HG03196 (cell line): ENCODE results near the gene REG1A.

ENCODE experiments used
- ATAC-seq: cut with Tn5 transposase; IDR thresholded peaks from one replicate; pipeline ENCODE4 v1.9.1; 2021; ENCODE audit not compliant: unreplicated experiment

REG1A gene

DNA sequence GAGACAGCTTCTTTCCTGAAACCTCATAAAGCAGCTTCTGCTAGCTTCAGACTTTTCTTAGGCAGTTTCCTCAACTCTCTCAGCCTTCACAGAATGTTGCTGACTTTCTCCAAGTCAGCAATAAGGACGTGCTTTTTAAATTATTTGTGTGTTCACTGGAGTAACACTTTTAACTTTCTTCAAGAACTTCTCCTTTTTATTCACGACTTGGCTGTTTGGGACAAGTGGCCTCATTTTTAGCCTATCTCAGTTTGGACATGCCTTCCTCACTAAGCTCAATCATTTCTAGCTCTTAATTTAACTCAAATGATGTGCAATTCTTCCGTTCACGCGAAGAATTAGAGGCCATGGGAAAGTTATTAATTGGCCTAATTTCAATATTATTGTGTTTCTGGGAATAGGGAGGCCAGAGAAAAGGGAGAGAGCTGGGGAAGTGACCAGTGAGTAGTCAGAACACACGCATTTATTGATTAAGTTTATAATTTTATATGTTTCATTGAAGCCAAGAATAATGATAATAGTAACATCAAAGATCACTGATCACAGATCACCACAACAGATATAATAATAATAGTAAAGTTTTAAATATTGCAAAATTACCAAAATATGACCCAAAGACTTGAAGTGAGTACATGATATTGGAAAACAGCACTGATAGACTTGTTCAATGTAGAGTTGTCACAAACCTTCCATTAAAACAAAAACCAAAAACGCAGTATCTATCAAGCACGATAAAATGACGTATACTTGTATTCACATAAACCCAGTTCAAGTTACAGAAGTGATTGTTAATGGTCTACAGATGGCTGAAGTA, 4.8 kb downstream of the REG1A start:
- no peak for ATAC-seq

DNA sequence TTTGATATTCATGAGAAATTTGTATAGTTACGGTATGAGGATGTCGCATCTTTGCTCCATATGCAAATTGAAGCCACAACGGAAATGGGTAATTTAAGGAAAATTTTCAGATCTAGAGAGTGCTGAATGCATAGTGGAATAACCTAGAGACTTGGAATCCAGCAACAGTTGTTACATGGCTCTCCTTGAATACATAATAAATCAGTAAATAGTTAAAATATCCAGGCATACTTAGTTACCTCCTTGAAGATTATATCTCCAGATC, 5.4 kb downstream of the REG1A start:
- no peak for ATAC-seq

DNA sequence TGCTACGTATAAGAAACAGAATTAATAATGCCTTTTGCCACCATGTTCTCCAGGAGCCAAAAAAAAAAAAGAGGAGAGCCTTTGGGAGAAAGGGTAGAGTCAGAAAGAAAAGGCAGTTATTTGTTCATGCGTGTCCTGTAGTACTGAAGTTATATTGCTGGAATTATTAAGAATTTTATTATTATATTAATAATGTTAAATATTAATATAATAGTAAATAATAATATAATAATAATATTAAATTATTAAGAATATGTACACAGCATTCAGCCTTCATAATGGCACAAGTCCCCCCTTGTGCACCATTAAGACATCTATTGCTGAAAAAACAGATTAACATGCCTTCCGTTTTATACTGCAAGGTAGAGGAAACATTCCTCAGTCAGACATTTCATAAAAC, 8.1 kb downstream of the REG1A start:
- ATAC-seq = no peak

GRCh38 chr2:79129260-79129659, 9.0 kb downstream of the REG1A start:
- ATAC-seq = no peak

- no peak for ATAC-seq
Observed at GRCh38 chr2:79129804-79130203, 9.5 kb downstream of the REG1A start.

GRCh38 chr2:79131687-79132086, 11.4 kb downstream of the REG1A start:
- ATAC-seq = no peak

DNA sequence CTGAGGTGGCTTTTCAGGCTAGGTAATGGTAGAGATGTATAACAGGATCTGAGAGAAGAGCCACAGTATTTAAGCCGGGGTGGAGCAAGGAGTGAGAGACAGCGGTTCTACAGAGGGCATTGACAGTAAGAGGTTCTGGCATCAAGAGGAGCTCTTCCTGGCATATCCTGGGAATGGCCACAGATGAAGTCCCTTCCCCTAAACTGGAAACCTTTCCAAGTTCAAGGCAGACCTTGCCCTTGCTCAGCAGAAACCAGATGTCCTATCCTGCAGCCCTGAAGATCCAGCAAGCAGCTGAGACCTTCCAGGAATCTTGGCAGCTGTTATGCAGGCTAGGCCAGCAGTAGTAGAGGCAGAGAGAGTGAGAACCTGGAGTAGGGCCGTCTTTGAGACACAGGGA, 18.1 kb downstream of the REG1A start:
- no peak for ATAC-seq

DNA sequence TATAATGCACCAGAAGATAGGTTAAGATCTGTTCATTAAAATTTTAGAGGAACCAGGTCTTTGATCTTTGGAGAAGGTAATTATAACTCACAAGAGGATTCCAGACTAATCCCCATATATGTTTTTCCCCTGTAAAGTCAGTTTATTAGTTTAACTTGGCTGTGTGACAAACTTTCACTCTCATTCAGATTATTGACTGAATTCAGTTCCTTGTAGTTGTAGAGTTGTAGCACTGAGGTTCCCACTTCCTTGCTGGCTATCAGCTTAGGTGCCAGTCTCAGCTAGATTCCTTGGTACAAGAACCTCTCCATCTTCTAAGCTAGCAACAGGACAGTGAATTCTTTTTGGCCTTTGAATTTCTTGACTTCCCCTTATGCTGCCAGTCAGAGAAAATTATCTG, 19.1 kb downstream of the REG1A start:
- no peak for ATAC-seq

GRCh38 chr2:79155826-79156476, 35.7 kb downstream of the REG1A start:
- ATAC-seq = no peak

DNA sequence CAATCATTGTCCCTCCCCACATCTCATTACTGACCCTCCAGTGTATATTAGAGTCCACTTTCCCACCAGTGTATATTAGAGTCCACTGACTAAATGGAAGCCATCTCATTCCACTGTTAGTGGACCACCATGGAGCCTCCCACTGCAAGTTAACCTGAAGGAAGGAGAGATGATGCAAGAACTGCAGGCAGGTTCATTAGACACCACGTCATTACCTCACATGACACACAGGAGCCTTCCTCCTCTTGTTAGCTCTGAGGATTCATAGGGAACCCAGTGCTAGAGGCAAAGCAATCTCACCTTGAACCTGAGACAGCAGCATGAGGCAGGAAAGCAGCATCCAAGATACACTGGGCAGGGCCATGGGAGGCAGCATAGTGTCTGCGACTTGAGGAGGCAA, 38.7 kb downstream of the REG1A start:
- ATAC-seq = no peak

DNA sequence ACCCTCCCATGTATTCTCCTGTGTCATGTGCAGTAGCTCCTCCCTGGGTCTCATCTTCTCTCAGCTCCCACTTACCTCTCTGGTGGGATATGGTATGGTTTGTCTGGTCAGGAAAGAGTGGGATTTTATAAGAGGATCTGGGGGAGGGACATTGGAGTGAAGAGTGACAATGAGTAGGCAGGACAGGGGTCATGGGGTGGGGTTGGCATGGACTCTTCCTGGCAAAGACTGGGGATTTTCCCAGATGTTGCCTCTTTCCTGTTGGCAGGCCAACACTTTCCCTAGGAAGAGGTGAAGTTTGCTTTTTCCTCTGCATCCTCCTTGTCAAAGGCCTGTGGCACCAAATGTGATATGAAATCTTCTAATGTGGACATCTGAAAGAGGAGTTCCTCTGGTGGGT, 39.4 kb downstream of the REG1A start, which contains the start of gene REG3A:
Gene REG3A (minus strand): TSS at position 101 of the 400 bp plus-strand sequence. CDS start 348 bp downstream, outside the sequence.
- ATAC-seq = no peak

DNA sequence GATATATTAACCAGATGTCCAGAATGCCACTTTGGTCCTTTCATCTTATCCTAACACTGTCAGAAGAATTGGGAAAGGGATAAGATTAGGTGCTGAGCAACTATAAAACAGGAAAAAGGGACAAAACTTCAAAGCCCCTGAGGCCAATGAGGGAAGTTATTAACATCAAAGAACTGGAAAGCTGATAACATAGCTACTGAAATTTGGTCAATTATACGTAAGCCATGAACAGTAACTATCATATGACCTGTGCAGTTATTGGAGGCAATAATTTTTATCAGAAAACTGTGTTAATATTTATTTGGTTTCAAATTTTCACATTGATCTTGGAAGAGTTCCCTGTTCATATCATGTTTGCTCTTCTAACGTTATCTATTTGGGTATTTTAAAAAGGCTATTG, 41.8 kb downstream of the REG1A start:
- ATAC-seq = no peak

- ATAC-seq = no peak
Observed at GRCh38 chr2:79162801-79163200, 42.5 kb downstream of the REG1A start.

DNA sequence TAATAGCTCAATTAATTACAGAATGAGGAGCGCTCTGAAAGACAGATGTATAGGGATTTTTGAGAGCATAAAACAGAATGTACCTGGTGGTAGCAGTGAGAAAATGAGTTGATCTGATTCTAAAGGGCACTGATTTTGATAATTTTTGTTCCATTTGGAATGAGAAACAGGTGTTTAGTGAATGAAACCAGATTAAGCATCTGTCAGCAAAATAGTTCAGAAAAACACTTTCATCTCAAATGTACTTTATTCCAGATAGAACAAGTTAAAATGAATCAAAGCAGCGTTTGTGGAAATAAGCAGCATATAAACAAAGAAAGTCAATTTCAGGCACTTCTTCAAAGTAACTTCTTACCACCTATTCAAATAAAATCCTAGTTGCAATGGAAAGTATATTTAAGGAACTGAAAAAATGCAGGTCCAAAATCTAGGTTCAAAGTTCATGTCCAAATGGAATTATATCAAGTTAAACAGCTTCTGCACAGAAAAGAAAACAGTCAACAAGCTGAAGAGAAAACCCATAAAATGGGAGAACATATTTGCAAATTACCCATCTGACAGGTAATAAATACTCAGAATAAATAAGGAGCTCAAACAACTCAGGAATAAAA, 51.2 kb downstream of the REG1A start:
- no peak for ATAC-seq
